ENCODE measurements around the gene POU2F2.
"Not testable (repeated sequence)": the region's sequence is repeated elsewhere in the genome, so short reads cannot be mapped to it uniquely, and the experiment has no call there.

The POU2F2 gene

GRCh38 chr19:42042455-42043170 is 89.6 kb downstream of the POU2F2 start:
- TF ChIP-seq CTCF (IDR thresholded peaks at IDR 0.05; ENCODE audit: extremely low read depth, missing control alignments): no peak
- no peak for DNase-seq (ENCODE audit: low spot score)

- not testable (repeated sequence) for DNase-seq (ENCODE audit: low spot score)
Observed at GRCh38 chr19:42040491-42040890, 91.8 kb downstream of the POU2F2 start.

- no peak for DNase-seq (ENCODE audit: low spot score)
- no peak for TF ChIP-seq CTCF (IDR thresholded peaks at IDR 0.05; ENCODE audit: extremely low read depth, missing control alignments)
Observed at GRCh38 chr19:42040031-42040430, 92.2 kb downstream of the POU2F2 start.

GRCh38 chr19:42038666-42039065 is 93.6 kb downstream of the POU2F2 start:
- DNase-seq (ENCODE audit: low spot score): no peak
- no peak for TF ChIP-seq CTCF (IDR thresholded peaks at IDR 0.05; ENCODE audit: extremely low read depth, missing control alignments)

- TF ChIP-seq CTCF (IDR thresholded peaks at IDR 0.05; ENCODE audit: extremely low read depth, missing control alignments): no peak
- DNase-seq (ENCODE audit: low spot score): no peak
Observed at GRCh38 chr19:42037649-42038048, 94.6 kb downstream of the POU2F2 start.

All from GM20000 (cell line).